CD4-positive, alpha-beta T cell treated with Interleukin-15 for 4 hours (primary cell): ENCODE measurements around the gene KNL1.
"Not testable (repeated sequence)": the region's sequence is repeated elsewhere in the genome, so short reads cannot be mapped to it uniquely, and the experiment has no call there.

Experiments
- DNase-seq: peaks from one replicate; pipeline ENCODE4 v3.0.0-alpha.2; 2020; ENCODE audit warnings: low spot score

KNL1 gene

DNA sequence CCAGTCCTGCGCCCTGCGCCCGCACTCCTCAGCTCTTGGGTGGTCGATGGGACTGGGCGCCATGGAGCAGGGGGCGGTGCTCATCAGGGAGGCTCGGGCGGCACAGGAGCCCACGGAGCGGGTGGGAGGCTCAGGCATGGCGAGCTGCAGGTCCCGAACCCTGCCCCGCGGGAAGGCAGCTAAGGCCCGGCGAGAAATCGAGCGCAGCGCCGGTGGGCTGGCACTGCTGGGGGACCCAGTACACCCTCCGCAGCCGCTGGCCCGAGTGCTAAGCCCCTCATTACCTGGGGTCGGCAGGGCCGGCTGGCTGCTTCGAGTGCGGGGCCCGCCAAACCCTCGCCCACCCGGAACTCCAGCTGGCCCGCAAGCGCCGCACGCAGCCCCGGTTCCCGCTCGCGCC, 82.9 kb downstream of the KNL1 start:
- DNase-seq: not testable (repeated sequence)

DNA sequence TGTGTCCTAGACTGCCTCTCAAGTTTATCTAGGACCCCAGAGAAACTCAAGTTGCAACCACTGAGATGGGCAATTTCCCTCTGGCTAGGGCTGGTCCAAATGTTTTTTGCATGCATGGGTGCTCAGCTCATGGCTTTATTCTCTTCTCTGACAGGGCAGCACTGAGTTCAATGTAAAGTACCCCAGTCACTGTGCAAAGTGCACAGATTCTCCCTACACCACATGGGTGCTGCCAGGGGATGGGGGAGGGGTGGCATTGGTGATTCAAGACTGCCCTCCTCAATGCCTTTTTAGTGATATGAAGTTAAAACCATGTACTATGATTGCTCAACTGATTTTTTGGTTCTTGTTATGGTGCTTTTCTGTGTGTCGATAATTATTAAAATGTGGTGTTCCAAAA, 86.1 kb downstream of the KNL1 start:
- DNase-seq: no peak

GRCh38 chr15:40680959-40681358, 86.9 kb downstream of the KNL1 start:
- not testable (repeated sequence) for DNase-seq

- no peak for DNase-seq
These were observed 90.3 kb downstream of the KNL1 start for GRCh38 chr15:40684381-40684780.

DNA sequence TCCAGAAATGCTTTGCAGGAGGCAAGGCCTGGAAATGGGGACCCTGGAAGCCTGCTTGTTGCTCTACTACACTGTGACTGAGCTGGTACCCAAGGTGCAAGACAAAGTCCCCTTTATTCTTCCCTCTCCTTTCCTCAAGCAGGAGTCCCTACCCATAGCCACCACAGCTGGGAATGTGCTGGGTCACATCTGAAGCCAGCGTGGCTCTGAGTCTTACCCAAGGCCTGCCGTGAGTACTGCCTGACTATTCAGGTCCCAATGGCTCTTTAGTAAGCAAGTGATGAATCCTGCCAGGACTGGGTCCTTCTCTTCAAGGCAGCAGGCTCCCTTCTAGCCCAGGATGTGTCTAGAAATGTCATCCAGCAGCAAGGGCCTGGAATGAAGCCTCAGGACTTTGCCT, 91.3 kb downstream of the KNL1 start:
- DNase-seq: no peak

- no peak for DNase-seq
These were observed 95.1 kb downstream of the KNL1 start for GRCh38 chr15:40688932-40689799.

GRCh38 chr15:40691737-40692136, 97.7 kb downstream of the KNL1 start:
- DNase-seq: no peak

- DNase-seq: no peak
These were observed 100.0 kb downstream of the KNL1 start for GRCh38 chr15:40693904-40694687.

DNA sequence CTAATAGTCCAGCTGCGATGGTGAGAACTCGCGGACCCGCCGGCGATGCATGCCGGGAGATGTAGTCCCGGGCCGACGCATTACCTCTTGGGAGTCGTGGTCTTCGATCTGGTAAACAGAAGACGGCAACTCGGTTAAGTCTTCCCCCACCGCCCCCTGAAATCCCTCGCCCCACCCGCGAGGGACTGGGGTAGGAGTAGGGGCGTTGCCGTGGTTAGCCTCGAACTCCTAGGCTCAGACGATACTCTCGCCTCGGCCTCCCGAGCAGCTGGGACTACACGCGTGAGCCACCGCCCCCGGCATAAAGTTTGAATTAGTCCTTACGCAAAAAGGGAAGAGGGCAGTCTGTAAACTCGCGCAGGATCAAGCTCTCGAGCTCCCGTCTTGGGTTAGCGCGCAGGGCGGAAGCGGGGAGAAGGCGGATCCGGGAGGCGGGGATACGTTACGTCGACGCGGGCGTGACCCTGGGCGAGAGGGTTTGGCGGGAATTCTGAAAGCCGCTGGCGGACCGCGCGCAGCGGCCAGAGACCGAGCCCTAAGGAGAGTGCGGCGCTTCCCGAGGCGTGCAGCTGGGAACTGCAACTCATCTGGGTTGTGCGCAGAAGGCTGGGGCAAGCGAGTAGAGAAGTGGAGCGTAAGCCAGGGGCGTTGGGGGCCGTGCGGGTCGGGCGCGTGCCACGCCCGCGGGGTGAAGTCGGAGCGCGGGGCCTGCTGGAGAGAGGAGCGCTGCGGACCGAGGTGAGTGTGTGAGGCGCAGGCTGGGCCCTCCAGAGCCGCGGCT, 100.8 kb downstream of the KNL1 start, which contains the start of gene RAD51:
Gene RAD51, plus strand, starts transcription at position 487 of the 781 bp plus-strand sequence. CDS start 3,585 bp downstream, outside the sequence.
- peak; percentile 92 for DNase-seq

DNA sequence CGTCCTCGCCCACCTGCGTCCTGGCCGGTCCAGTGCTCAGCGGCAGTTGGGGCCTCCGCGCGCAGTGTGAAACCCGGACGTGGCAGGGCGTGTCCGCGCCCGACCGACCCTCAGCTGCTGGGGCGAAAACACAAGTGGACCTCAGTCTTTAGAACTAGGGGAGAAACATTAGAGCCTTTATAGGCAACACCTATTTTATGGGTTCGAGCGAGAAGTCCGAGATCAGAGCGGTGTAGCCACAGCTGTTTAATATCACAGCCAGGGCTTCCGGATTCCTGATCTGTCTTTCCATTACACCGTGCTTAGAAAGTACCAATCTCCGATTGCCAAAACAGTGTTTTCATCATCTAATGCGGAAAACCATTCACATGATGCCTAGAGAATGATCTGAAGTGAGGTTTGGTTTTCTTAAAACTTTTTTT, 101.4 kb downstream of the KNL1 start:
- DNase-seq: peak; percentile 2

GRCh38 chr15:40696228-40696627, 102.2 kb downstream of the KNL1 start:
- no peak for DNase-seq

DNA sequence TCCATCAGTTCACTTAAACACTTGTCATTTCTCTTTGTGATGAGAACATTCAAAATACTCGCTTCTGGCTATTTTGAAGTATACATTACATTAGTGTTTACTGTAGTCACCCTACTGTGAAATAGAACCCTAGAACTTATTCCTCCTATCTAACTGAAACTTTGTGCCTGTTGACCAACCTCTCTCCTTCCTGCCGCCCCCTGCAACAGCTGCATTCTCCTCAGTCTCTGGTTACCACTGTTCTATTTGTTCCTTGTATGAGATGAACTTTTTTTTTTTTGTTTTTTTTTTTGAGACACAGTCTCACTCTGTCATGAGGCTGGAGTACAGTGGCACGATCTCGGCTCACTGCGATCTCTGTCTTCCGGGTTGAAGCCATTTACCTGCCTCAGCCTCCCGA, 103.9 kb downstream of the KNL1 start:
- no peak for DNase-seq

DNA sequence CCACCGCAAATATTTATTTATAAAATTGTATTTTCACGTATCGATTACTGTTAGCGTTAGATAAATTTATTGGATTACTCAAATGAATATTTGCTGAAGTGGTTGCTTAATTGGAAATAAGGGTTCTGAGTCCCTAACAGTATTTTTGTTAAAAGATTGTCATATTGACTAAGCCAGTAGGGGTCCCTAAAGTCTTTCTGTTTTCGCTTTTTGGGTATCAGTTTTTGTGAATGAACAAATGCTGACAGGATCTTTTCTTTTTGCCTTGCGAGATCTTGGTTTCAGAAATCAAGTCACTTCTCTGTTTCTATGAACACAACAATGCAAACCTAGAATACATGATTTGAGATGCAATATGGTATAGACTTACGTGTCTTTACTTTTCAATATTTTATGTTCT, 108.0 kb downstream of the KNL1 start:
- DNase-seq: peak; percentile 50

DNA sequence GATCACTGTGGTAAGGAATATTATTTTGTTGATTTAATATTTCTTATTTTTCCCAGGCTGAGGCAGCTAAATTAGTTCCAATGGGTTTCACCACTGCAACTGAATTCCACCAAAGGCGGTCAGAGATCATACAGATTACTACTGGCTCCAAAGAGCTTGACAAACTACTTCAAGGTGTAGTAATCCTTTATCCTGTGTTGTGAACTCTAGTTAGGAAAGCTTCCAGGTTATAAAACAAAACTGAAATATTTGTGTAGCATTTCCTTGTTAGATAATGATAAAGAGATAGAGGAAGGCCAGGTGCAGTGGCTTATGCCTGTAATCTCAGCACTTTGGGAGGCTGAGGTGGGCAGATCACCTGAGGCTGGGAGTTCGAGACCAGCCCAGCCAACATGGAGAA, 112.1 kb downstream of the KNL1 start:
- no peak for DNase-seq
